Measurements from ENCODE around the gene MARCHF2. TPM values are rescaled to one million over a fixed set of nuclear protein-coding genes. Genes with fewer than 3 reads are reported as not detected.

MARCHF2 gene
- total RNA-seq, 1 experiment from 2014 or later, result 27.5 TPM

- no peak overlapping the region for H3K4me2 ChIP-seq (ENCODE audit: insufficient read depth, insufficient read length, low read length)
- H2BK20ac ChIP-seq (ENCODE audit: low read depth, low read length, poor library complexity, severe bottlenecking), result no peak overlapping the region
- no peak overlapping the region for H3T11ph ChIP-seq (ENCODE audit: low read length)
- WGBS (ENCODE audit: extremely low coverage, insufficient read length, low lambda C conversion rate), result no CpG with 5 or more reads among the region's 8 CpGs
- no peak for DNase-seq
- H3K18ac ChIP-seq (ENCODE audit: insufficient read length, low read depth, low read length), result no peak overlapping the region
- Mint-ChIP-seq H3K4me1 (peaks cover under 1 to 9% of the 10 kb centered on the region in 2 experiments; a peak in 2 of 4 replicates), H3K36me3 (ENCODE audit: insufficient read depth in 1 of 3, low read depth in 3 of 3) (peaks cover 43 to 89% (median 87%) of the 10 kb centered on the region in 3 experiments), H3K9me3 (no peaks in the 10 kb centered on the region), H3K27ac (no peak overlapping the region; a peak in 2 of 7 replicates), H3K27me3 (ENCODE audit: low read depth) (no peaks in the 10 kb centered on the region; the same call in none of the 2 replicates), H3K4me3 (no peak overlapping the region)
- H3K23me2 ChIP-seq (ENCODE audit: insufficient read length, low read depth, low read length, poor library complexity, severe bottlenecking), result no peaks in the 10 kb centered on the region
- H3K23ac ChIP-seq (ENCODE audit: insufficient read length, low read depth, low read length), result no peak overlapping the region
- H4K8ac ChIP-seq (replicated peaks; ENCODE audit: insufficient read length, low read depth, low read length), result no peak overlapping the region
- no peak overlapping the region for H3K27ac ChIP-seq (ENCODE audit: insufficient read length, low read depth, low read length)
- peaks cover 14% of the 10 kb centered on the region; the same call in 1 of the 2 replicates for H3K79me2 ChIP-seq (ENCODE audit: insufficient read depth, low read length)
- no peak overlapping the region for H2BK12ac ChIP-seq (ENCODE audit: insufficient read length, low read depth, low read length)
- H3K9ac ChIP-seq (ENCODE audit: extremely low read depth, insufficient read length, low read length), result no peak overlapping the region
- no peak overlapping the region for H2AK5ac ChIP-seq (ENCODE audit: insufficient read length, low read length)
- no peaks in the 10 kb centered on the region for H3K27me3 ChIP-seq (ENCODE audit: insufficient read depth, low read length)
- no peak overlapping the region for H2BK15ac ChIP-seq (ENCODE audit: low read depth, low read length)
- no peak overlapping the region for H3K4ac ChIP-seq (ENCODE audit: low read depth, low read length)
- no peak overlapping the region for H4K91ac ChIP-seq (ENCODE audit: insufficient read length, low read depth, low read length)
- peaks cover 2% of the 10 kb centered on the region for H4K20me1 ChIP-seq (ENCODE audit: control insufficient read depth, insufficient read depth, insufficient read length)
- H4K5ac ChIP-seq (ENCODE audit: insufficient read length, low read depth, low read length), result no peak overlapping the region
- H2AFZ ChIP-seq (ENCODE audit: low read length), result no peak overlapping the region
- TF ChIP-seq CTCF (conservative IDR thresholded peaks at IDR 0.05), result no peak
- no peaks in the 10 kb centered on the region for H3K9me3 ChIP-seq (ENCODE audit: control insufficient read depth, low read depth, low read length)
- no peak overlapping the region for H2BK120ac ChIP-seq (ENCODE audit: low read depth, low read length, poor library complexity, severe bottlenecking)
- H3K4me1 ChIP-seq (ENCODE audit: insufficient read depth, low read length), result no peaks in the 10 kb centered on the region
- no peak overlapping the region for H2BK5ac ChIP-seq (ENCODE audit: insufficient read length, low read length)
- H3K79me1 ChIP-seq (ENCODE audit: insufficient read depth, low read depth, low read length, poor library complexity, severe bottlenecking), result no peaks in the 10 kb centered on the region
- H3K14ac ChIP-seq (ENCODE audit: insufficient read depth, low read length), result no peak overlapping the region
- H3K56ac ChIP-seq (ENCODE audit: insufficient read length, low read depth, low read length), result no peak overlapping the region
These were observed 70.1 kb downstream of the MARCHF2 start for GRCh38 chr19:8483165-8483564.

Data from H9 (cell line).